OCI-LY7 (cell line): ENCODE data around the gene PSMB5. TPM values are rescaled to one million over a fixed set of nuclear protein-coding genes. Genes with fewer than 3 reads are reported as not detected.

Experiments
- BruUV-seq: library from RNA; stranded (reverse); fragments of 400-500 nt; replicated peaks from 2 replicates; lab custom pipeline; 2021; lab: Mats Ljungman, UMichigan
- CTCF ChIA-PET: fragments of 300-600 bp; sonication (Branson Sonifier 250); formaldehyde crosslinking; loops from one replicate; lab custom pipeline; 2022; ENCODE audit warnings: antibody characterized with exemption; ENCODE audit not compliant: unreplicated experiment; lab: Charles Lee
- POLR2A ChIA-PET: fragments of 300-600 bp; sonication (Branson Sonifier 250); formaldehyde crosslinking; loops from one replicate; lab custom pipeline; 2022; ENCODE audit warnings: antibody characterized with exemption; lab: Charles Lee
- DNase-seq: peaks from one replicate; pipeline ENCODE4 v3.0.0-alpha.2; 2015; ENCODE audit warnings: low spot score
- H2AFZ ChIP-seq: fragments of 200-600 bp; sonication (generic), shearing (Covaris generic); 2 replicates; pipeline ENCODE4 v1.6.1; 2014; ENCODE audit warnings: mild to moderate bottlenecking, antibody characterized with exemption, low read length, moderate library complexity
- H3K27ac ChIP-seq: fragments of 200-600 bp; sonication (generic); 2 replicates; pipeline ENCODE4 v1.5.1; 2014; ENCODE audit warnings: mixed run types, low read depth, mild to moderate bottlenecking, moderate library complexity, low read length, inconsistent platforms; ENCODE audit not compliant: poor library complexity, severe bottlenecking
- H3K36me3 ChIP-seq: fragments of 200-600 bp; sonication (generic); 2 replicates; pipeline ENCODE4 v1.6.1; 2014; ENCODE audit warnings: mild to moderate bottlenecking, antibody characterized with exemption, low read length, moderate library complexity, mixed read lengths; ENCODE audit not compliant: insufficient read depth
- H3K4me1 ChIP-seq: fragments of 200-600 bp; sonication (generic); 2 replicates; pipeline ENCODE4 v1.5.1; 2014; ENCODE audit warnings: mild to moderate bottlenecking, low read length; ENCODE audit not compliant: insufficient read depth, poor library complexity, severe bottlenecking
- H3K4me2 ChIP-seq: fragments of 200-600 bp; sonication (generic); 2 replicates; pipeline ENCODE4 v1.6.1; 2014; ENCODE audit warnings: mild to moderate bottlenecking, low read length
- H3K4me3 ChIP-seq: fragments of 200-600 bp; sonication (generic); 2 replicates; pipeline ENCODE4 v1.5.1; 2014; ENCODE audit warnings: mild to moderate bottlenecking, low read depth, low read length; ENCODE audit not compliant: poor library complexity, severe bottlenecking
- H3K79me2 ChIP-seq: fragments of 200-600 bp; sonication (generic); 2 replicates; pipeline ENCODE4 v1.6.1; 2016; ENCODE audit warnings: low read depth, mild to moderate bottlenecking, low read length, moderate library complexity, mixed read lengths; ENCODE audit not compliant: insufficient read depth
- H3K9me2 ChIP-seq: fragments of 200-600 bp; sonication (generic); 2 replicates; pipeline ENCODE4 v1.6.1; 2016; ENCODE audit warnings: mild to moderate bottlenecking, low read length, mixed read lengths; ENCODE audit not compliant: insufficient read depth
- H3K9me3 ChIP-seq: fragments of 200-600 bp; sonication (generic); 2 replicates; pipeline ENCODE4 v1.6.1; 2014; ENCODE audit warnings: mild to moderate bottlenecking, mixed run types, low read length, mixed read lengths
- H4K20me1 ChIP-seq: fragments of 200-600 bp; sonication (generic); 2 replicates; pipeline ENCODE4 v1.6.1; 2014; ENCODE audit warnings: mild to moderate bottlenecking, antibody characterized with exemption, low read length, moderate library complexity, mixed read lengths; ENCODE audit not compliant: insufficient read depth
- EZH2phosphoT487 ChIP-seq: fragments of 200-600 bp; sonication (generic); IDR thresholded peaks from 2 replicates; pipeline ENCODE4 v1.6.1; 2018; ENCODE audit warnings: low read depth, borderline replicate concordance, mild to moderate bottlenecking, mixed run types, antibody characterized with exemption, low read length, moderate library complexity, mixed read lengths
- intact Hi-C: fragments of 100-400 bp; cut with micrococcal nuclease; formaldehyde crosslinking; loops from one replicate; pipeline ENCODE4 v1.10.0; 2022; ENCODE audit not compliant: unreplicated experiment
- total RNA-seq, 2 experiments: library from RNA; depleted of rRNA in 1 of 2; stranded (reverse); fragments of >200 nt in 1 of 2; shearing (Covaris generic) in 1 of 2; gene quantifications; 2 replicates each; pipeline ENCODE4 v1.2.3, GENCODE V29; 2014 to 2022
- TF ChIP-seq, protein P1 (sequence below): fragments of 200-600 bp; sonication (generic); conservative IDR thresholded peaks from 2 replicates; pipeline ENCODE4 v1.5.1; 2014; ENCODE audit warnings: mild to moderate bottlenecking, antibody characterized with exemption, low read length, moderate library complexity, mixed read lengths

The PSMB5 gene
- total RNA-seq, 2 experiments from 2014 or later: 111 to 122 TPM

DNA sequence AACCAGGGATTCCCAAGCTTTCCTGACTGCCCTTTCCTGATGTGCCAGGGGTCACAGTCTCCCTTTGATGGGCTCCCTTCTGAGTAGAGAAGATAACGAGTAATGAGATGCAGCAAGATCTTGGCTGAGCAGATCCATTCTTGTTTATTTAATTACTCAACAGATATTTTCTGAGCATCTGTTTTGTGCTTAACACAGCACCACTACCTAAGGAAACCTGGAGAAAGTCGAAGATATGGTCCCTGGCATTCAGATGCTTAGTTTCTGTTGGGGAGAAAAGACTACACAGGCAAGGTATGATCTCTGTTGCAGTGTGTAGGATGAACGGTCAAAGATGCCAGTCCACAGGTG is 56.2 kb downstream of the PSMB5 start:
- Histone ChIP-seq H3K4me1 (peaks cover 17% of the 10 kb centered on the region), H3K79me2 (no peaks in the 10 kb centered on the region), H3K9me2 (no peaks in the 10 kb centered on the region), H3K9me3 (no peaks in the 10 kb centered on the region), H3K36me3 (no peaks in the 10 kb centered on the region), H3K4me2 (no peak overlapping the region), H3K4me3 (no peak overlapping the region), H3K27ac (no peak overlapping the region), H4K20me1 (no peaks in the 10 kb centered on the region), H2AFZ (no peak overlapping the region)
- DNase-seq: no peak
- ChIA-PET CTCF (no interaction called here), POLR2A (interaction anchor here (0.6 to 2.1 kb wide), 2 partner anchors 21 to 28 kb away, joined by 3 to 8 read pairs; no protein-coding TSS in a partner anchor)
- BruUV-seq: no TSS peak
- intact Hi-C loops: no loop called here
- no peak for TF ChIP-seq EZH2phosphoT487
- TF ChIP-seq, protein P1, sequence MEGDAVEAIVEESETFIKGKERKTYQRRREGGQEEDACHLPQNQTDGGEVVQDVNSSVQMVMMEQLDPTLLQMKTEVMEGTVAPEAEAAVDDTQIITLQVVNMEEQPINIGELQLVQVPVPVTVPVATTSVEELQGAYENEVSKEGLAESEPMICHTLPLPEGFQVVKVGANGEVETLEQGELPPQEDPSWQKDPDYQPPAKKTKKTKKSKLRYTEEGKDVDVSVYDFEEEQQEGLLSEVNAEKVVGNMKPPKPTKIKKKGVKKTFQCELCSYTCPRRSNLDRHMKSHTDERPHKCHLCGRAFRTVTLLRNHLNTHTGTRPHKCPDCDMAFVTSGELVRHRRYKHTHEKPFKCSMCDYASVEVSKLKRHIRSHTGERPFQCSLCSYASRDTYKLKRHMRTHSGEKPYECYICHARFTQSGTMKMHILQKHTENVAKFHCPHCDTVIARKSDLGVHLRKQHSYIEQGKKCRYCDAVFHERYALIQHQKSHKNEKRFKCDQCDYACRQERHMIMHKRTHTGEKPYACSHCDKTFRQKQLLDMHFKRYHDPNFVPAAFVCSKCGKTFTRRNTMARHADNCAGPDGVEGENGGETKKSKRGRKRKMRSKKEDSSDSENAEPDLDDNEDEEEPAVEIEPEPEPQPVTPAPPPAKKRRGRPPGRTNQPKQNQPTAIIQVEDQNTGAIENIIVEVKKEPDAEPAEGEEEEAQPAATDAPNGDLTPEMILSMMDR: no peak

DNA sequence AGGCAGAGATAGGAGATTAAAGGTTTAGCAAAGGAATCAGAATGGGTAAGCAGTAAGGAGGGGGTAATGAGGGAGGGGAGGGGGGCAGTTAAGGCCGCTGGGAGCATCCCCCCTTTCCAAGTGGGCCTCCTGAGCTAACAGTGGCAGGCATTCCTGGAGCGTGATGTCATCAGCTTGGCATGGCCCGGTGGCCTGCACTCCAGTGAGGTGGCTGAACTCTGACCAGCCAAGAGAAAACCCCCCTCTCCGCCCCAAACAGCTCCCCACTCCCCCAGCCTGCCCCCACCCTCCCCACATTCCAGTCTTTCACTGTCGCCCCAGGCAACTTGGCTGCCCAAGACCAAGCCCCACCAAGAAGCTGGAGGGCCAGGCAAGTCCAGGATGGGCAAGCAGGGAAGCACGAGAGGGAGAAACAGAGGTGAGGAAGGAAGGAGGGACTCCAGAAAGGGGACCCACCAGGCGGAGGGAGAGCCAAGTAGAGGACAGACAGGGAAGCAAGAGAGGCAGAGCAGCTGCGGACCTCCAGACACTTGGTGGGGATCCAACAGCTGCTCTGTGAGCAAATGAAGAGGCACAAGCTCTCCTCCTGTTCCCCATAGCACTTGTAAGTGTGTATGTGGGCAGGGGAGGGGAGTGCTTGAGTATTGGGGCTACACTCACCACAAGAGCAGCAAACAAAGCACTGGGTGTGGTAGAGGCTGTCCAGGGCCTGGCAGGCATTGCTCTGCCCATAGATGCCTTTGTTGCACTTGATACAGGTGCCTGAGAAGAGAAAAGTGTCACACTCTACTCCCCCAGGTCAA is 56.8 kb downstream of the PSMB5 start:
- Histone ChIP-seq H4K20me1 (no peaks in the 10 kb centered on the region), H3K9me3 (no peaks in the 10 kb centered on the region), H3K36me3 (no peaks in the 10 kb centered on the region), H3K9me2 (no peaks in the 10 kb centered on the region), H3K4me2 (no peak overlapping the region), H3K4me1 (peaks cover 17% of the 10 kb centered on the region), H3K4me3 (no peak overlapping the region), H2AFZ (no peak overlapping the region), H3K79me2 (no peaks in the 10 kb centered on the region), H3K27ac (no peak overlapping the region)
- BruUV-seq: no TSS peak
- TF ChIP-seq, protein P1: no peak
- no peak for TF ChIP-seq EZH2phosphoT487
- DNase-seq: no peak
- intact Hi-C loops: no loop called here
- CTCF ChIA-PET: interaction anchor here (0.5 to 1.8 kb wide), 4 partner anchors 8 to 1452 kb away, joined by 3 to 10 read pairs (median 6); partner anchors contain the start of gene SALL2
- POLR2A ChIA-PET: interaction anchor here (0.6 to 2.1 kb wide), 6 partner anchors 17 to 524 kb away, joined by 3 to 12 read pairs (median 4); partner anchors contain the start of gene HAUS4

DNA sequence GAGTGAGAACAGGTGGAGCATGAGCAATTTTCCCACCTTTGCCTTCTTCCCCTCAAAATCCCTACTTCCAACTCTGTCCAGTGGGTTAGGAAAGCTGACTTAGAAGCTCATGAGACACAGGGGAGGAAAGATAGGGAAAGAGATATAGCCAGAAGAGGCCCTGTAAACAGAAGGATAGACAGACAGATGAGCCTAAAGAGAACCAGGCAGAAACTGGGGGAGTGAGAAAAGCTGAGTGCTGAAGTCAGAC is 57.3 kb downstream of the PSMB5 start:
- BruUV-seq: no TSS peak
- POLR2A ChIA-PET: interaction anchor here (0.6 to 2.1 kb wide), 4 partner anchors 17 to 523 kb away, joined by 3 to 12 read pairs (median 6); partner anchors contain the start of gene HAUS4
- no peak overlapping the region for H3K27ac ChIP-seq
- H3K9me2 ChIP-seq: no peaks in the 10 kb centered on the region
- no peaks in the 10 kb centered on the region for H3K9me3 ChIP-seq
- no peak overlapping the region for H3K4me3 ChIP-seq
- CTCF ChIA-PET: interaction anchor here (0.6 to 1.8 kb wide), 4 partner anchors 9 to 1074 kb away, joined by 3 to 10 read pairs (median 6); no protein-coding TSS in a partner anchor
- TF ChIP-seq, protein P1: no peak
- no peak for TF ChIP-seq EZH2phosphoT487
- peak overlapping the region; percentile 51; the same call in 1 of the 2 replicates for H3K4me2 ChIP-seq
- no peaks in the 10 kb centered on the region for H3K36me3 ChIP-seq
- H3K4me1 ChIP-seq: peaks cover 17% of the 10 kb centered on the region
- DNase-seq: no peak
- H2AFZ ChIP-seq: no peak overlapping the region; the same call in 1 of the 2 replicates
- no peaks in the 10 kb centered on the region for H4K20me1 ChIP-seq
- intact Hi-C loops: no loop called here
- H3K79me2 ChIP-seq: no peaks in the 10 kb centered on the region
